GM10266 (cell line): ENCODE results near the gene RHEB.

Experiments used
- DNase-seq: peaks from one replicate; pipeline ENCODE4 v3.0.0; 2012; ENCODE audit errors: extremely low spot score
- TF ChIP-seq, protein P1 (sequence below): IDR thresholded peaks from 2 replicates; pipeline ENCODE4 v1.5.1; 2012; ENCODE audit warnings: mild to moderate bottlenecking, low read depth; ENCODE audit not compliant: control insufficient read depth, insufficient read depth; ENCODE audit errors: missing control alignments

Gene RHEB

DNA sequence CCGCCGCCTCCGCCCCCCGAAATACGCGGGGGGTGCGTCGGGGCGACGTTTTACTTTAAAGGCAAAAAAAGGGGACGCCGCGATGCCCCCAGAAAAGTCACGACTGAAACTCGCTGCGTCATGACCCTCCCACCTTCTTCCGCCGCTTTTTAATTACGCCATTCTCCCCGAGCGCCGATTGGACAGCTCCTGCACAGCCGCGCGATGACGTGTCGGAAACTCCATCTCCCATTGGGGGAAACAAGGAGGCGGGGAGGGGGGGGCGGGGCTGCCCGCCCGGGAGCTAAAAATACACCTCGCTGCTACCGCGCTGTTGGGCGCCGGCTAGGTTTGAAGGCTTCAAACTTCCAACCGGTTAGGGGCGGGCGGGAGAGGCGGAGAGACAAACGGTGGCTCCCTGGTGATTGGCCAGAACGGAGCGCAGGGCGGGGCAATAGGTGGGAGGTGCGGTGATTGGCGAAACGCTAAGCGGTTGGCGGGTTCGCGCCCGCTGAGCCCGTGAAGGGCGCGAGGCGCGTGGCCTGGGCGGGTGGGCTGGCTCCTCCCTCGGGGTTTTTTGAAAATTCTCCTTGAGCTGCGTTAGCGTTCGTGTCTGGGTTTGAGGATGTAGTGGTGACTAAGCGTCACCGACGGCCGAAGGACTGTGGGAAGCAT is at the start of gene RHEB:
Gene RHEB, minus strand, starts transcription at position 131 of the 654 bp plus-strand sequence. CDS start 384 bp downstream, outside the sequence.
- DNase-seq, result peak; percentile 97
- TF ChIP-seq, protein P1, sequence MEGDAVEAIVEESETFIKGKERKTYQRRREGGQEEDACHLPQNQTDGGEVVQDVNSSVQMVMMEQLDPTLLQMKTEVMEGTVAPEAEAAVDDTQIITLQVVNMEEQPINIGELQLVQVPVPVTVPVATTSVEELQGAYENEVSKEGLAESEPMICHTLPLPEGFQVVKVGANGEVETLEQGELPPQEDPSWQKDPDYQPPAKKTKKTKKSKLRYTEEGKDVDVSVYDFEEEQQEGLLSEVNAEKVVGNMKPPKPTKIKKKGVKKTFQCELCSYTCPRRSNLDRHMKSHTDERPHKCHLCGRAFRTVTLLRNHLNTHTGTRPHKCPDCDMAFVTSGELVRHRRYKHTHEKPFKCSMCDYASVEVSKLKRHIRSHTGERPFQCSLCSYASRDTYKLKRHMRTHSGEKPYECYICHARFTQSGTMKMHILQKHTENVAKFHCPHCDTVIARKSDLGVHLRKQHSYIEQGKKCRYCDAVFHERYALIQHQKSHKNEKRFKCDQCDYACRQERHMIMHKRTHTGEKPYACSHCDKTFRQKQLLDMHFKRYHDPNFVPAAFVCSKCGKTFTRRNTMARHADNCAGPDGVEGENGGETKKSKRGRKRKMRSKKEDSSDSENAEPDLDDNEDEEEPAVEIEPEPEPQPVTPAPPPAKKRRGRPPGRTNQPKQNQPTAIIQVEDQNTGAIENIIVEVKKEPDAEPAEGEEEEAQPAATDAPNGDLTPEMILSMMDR, result no peak

GRCh38 chr7:151566897-151567320 is 47.2 kb upstream of the RHEB start:
- DNase-seq, result no peak
- TF ChIP-seq, protein P1, result no peak

DNA sequence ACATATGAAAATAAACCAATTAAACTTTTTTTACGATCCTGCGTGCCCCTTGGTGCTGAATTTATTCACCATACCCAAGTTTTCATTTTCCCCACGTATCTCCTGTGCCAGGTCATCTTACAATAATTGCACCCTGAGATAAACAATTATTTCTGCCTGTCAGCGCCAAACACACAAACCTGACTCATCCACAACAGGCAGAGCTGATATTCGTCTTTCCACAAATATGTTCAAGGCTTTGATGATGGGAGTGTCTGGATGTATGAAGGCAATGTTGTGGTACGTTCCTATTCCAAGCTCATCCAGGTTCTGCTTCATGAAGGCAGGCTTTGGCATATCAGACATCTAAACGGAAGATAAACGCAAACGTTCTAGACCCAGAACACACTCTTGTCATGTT is 45.8 kb upstream of the RHEB start:
- TF ChIP-seq, protein P1, result no peak
- DNase-seq, result no peak

GRCh38 chr7:151560243-151560642 is 40.5 kb upstream of the RHEB start:
- TF ChIP-seq, protein P1, result no peak
- DNase-seq, result no peak

- no peak for DNase-seq
- TF ChIP-seq, protein P1, result no peak
These were observed 40.0 kb upstream of the RHEB start for GRCh38 chr7:151559557-151560183.

DNA sequence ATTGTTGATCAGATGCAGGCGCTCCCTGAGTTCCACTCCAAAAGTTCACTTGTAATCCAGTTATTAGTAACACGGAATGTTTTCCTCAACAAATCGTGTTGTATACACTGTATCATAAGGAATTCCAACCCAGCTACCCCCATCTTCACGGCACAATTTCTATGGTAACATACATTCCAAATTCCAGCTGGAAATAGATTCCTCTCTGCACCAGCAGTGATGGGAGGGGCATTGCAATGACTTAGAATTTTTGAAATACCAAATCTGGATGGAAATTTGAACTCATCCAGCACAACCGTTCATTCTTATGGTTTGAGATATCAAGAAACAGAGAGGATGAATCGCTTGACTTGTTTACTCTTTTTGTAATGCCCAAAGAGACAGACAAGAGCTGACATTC is 38.9 kb upstream of the RHEB start:
- DNase-seq, result no peak
- TF ChIP-seq, protein P1, result no peak

GRCh38 chr7:151556592-151556991 is 36.9 kb upstream of the RHEB start:
- no peak for DNase-seq
- TF ChIP-seq, protein P1, result no peak
